ENCODE measurements around the gene ORAI1.
"Not testable (repeated sequence)": the region's sequence is repeated elsewhere in the genome, so short reads cannot be mapped to it uniquely, and the experiment has no call there.

ORAI1 gene

DNA sequence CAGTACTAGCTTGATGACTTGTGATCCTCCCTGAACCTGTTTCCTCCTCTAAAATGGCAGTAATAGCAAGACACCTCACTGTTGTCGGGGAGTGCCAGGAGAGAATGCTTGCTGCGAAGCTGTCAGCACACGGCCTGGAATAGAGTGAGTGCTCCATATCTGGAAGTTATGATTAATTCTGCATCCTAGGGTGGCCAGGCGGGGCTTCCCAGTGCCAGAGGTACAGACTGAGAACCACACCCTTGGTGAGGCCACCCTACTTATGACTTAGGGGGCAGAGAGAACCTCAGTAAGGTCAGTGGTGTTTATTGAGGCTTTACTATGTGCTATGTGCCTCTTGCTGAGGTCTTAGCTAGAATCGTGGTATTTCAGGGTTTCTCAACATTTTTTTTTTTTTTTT, 23.0 kb downstream of the ORAI1 start:
- no peak for DNase-seq (ENCODE audit: low read depth in 3 of 3)

DNA sequence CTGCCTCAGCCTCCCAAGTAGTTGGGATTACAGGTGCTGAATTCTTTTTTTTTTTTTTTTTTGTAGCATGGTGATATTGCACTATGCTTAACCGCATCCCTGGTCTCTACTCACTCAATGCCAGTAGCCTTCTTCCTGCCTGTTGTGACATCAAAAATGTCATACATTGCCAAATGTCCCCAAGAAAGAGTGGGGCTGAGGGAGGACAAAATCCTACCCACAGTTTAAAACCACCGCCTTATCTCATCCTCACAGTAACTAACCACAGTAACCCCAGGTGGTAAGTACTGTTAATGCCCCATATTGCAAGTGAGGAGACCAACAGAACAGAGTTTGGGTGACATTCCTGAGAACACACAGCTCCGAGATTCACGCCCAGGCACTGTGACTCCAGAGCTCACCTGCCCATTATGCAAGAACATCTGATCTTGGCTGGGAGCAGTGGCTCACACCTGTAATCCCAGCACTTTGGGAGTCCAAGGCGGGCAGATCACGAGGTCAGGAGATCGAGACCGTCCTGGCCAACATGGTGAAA, 23.6 kb downstream of the ORAI1 start:
- no peak for DNase-seq (ENCODE audit: low read depth in 3 of 3)

DNA sequence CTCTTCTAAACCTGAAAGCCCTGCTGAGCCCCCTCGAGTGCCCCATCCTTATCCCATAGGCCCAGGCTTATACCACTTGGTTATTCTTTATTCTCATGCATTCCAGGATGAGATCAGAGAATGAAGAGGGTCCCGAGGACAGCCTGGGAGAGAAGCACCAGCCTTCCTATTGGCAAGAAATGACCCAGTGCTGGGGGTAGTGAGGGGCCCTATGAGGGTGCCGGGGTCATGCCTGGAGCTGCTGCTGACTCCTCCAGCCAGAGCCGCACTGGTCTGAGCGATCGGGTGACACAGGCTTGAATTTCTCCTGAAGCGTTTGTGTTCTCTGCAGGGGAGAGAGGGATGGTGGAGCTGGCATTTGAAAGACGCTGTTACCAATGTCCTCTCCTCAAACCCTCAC, 25.0 kb downstream of the ORAI1 start:
- no peak for DNase-seq (ENCODE audit: low read depth in 3 of 3)

DNA sequence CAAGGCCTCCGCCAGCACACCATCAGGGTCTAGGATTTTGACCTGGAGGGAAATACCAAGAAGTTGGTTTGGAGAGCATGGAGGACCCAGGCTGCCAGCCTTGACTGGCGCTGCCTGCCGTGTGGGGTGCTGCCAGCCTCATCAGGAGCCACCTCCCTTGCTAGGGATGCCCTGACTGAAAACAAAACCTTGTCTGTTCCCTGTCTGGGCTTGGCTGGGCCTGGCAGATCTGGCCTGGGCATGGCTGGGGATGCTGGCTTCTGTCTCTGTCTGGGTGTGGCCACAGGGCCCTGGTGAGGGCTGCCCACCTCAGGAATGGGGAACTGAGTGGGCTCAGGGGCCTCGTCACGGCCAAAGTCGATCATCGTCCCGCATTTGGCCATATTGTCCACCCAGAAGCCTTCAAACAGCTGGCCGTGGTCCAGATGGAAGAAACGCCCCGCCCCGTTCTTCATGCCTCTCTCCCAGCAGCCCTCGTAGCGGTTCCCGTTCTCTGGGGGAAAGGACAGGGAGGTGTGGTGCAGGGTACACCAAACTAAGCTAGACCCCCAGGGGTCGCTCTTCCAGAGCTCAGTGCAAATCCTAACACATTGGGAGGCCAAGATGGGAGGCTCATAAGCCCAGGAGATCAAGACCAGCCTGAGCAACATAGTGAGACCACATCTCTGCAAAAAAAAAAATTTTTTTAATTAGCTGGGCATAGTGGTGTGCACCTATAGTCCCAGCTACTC, 26.6 kb downstream of the ORAI1 start:
- no peak for DNase-seq (ENCODE audit: low read depth in 3 of 3)

DNA sequence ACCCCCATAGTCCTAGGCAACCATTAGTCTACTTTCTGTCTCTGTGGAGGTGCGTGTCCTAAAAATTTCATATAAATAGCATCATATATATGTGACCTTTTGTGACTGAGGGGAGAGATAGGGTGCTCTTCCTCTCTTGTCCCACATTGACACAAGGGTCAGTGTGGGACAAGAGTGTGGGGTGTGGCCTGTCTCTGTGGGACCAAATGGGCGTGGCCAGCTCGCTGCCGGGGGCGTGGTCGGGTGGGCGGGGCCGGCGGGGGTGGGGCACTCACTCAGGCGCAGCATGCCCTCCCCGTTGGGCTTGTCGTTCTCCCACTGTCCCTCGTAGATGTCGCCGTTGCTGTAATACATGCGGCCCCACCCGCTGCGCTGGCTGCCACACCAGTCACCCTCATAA, 27.7 kb downstream of the ORAI1 start:
- DNase-seq (ENCODE audit: low read depth in 3 of 3), result no peak

DNA sequence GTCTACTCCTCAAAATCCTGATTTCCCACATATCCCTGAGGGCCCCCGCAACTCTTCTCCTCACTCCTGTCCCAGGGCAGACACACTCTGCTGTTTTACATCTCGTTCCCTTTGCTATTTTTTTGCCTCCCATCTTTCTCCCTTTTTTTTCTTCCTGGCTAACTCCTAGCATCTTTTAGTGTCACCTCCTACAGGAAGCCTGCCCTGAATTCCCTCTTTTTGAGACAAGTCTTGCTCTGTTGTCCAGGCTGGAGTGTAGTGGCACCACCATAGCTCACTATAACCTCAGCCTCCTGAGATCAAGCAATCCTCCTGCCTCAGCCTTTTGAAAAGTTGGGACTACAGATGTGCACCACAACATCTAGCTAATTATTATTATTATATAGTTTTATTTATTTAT, 29.8 kb downstream of the ORAI1 start:
- DNase-seq (ENCODE audit: low read depth in 3 of 3), result no peak

DNA sequence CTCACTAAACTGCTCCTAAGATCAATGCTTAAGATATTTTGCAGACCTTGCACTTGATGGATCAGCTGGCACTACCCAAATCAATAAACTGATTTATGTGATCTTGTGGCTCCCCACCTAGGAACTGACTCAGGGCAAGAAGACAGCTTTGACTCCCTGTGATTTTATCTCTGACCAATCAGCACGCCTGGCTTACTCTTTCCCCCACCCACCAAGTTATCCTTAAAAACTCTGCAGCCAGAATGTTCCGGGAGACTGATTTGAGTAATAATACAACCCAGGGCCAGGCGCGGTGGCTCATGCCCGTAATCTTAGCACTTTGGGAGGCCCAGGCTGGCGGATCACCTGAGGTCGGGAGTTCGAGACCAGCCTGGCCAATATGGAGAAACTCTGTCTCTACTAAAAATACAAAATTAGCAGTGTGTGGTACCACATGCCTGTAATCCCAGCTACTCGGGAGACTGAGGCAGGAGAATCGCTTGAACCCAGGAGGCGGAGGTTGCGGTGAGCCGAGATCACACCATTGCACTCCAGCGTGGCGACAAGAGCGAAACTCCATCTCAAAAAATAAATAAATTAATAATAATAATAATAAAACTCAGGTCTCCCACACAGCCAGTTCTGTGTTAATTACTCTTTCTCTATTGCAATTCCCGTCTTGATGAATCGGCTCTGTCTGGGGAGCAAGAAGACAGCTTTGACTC, 31.1 kb downstream of the ORAI1 start:
- peak in 2 of 3 donors; percentile 30 to 51 for DNase-seq (ENCODE audit: low read depth in 3 of 3)

DNA sequence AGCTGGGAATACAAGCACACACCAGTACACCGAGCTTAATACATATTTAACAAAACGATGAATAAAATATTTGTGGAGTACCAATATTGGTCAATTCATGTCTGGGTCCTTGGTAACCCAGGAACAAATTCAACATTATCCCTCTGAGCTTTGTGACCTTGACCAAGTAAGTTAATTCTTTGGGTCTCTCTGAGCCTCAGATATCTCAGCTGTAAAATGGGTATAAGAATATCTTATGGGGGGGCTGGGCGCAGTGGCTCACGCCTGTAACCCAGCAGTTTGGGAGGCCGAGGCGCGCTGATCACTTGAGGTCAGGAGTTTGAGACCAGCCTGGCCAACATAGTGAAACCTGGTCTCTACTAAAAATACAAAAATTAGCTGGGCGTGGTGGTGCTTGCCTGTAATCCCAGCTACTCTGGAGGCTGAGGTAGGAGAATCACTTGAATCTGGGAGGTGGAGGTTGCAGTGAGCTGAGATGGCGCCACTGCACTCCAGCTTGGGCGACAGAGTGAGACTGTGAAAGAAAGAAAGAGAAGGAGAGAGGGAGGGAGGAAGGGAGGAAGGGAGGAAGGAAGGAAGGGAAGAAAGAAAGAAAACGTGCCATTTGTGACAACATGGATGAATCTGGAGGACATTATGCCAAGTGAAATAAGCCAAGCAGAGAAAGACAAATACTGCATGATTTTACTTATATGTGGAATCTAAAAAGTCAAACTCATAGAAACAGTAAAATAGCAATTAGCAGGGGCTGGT, 35.2 kb downstream of the ORAI1 start:
- DNase-seq (ENCODE audit: low read depth in 3 of 3), result not testable (repeated sequence)

DNA sequence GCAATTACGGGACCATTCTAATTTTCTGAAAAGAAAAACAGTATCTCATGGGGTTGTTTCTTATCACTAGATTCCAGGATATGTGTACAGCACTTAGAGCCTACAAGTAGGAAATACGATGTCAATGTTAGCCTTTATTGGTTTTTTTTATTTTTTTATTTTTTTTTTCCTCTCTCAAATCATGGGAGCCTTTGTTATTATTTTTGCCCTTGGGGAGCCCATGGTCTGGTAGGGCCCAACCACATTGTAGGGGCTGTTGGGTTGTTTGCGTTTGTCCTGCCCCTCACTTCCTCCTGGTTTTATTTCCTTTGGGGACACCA, 37.2 kb downstream of the ORAI1 start:
- no peak for DNase-seq (ENCODE audit: low read depth in 3 of 3)

DNA sequence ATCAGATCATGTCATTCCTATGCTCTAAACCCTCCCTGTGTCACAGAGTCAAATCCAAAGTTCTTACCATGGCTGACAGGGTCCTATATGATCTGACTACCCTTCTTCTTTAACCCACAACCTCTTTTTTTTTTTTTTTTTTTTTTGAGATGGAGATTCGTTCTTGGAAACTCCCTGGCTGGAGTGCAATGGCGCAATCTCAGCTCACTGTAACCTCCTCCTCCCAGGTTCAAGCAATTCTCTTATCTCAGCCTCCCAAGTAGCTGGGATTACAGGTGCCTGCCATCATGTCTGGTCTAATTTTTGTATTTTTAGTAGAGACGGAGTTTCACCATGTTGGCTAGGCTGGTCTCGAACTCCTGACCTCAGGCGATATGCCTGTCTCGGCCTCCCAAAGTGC, 40.5 kb downstream of the ORAI1 start:
- DNase-seq (ENCODE audit: low read depth in 3 of 3), result not testable (repeated sequence)

DNA sequence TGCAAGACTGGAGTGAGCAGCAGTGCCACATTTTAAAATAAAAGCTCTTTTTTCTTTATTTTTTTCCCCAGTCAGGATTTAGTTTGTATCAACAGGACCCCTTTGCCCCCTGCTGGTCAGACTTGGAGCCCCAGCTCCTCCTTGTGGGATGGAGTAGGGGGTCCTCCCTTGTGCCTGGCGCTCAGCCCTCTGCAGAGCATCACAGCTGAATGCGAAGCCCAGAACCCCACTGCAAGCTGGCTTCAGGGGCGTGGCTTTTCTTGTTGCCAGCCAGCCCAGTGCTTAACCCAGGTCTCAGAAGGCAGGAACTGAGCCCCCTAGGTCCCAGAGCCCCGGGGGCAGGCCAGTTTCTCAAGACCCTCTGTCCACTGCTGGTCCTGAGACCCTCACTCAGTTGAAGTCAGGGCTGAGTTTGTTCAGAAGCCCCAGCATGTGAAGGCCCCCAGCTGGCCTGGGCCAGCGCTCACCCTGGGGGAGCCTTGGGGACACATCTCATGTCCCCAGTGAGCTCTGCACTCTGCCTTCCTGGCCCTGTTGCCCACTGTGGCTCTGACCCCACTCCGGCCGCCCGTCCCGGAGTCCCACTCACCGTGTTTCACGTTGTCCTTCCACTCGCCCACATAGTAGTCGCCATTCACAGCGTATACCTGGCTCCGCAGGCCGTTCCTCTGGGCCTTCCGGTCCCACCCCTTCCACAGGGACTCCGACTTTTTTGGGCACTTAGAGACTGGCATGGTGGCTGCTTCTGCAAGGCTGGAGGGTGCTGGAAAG, 42.6 kb downstream of the ORAI1 start:
- peak in 1 of 3 donors; percentile 51 for DNase-seq (ENCODE audit: low read depth in 3 of 3)

DNA sequence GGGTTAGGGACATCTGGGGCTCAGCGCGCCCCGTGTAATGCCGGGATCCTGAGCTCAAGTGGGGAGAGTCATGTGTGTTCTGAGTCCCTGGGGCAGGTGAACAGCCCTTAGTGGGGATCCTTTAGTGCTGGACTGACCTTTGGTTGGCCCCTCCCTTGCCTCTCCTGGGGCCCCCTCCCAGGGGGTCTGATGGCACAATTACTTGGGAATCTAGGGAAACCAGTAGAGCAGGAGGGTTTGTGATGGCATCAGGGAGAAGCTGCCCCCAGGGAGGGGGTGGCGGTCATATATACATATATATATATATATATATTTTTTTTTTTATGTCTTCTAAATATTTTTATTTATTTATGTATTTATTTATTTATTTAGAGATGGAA, 43.2 kb downstream of the ORAI1 start, which contains the start of gene MORN3:
MORN3 (minus strand) TSS at position 134 of the 380 bp plus-strand sequence. CDS start 171 bp downstream, outside the sequence.
- no peak for DNase-seq (ENCODE audit: low read depth in 3 of 3)

DNA sequence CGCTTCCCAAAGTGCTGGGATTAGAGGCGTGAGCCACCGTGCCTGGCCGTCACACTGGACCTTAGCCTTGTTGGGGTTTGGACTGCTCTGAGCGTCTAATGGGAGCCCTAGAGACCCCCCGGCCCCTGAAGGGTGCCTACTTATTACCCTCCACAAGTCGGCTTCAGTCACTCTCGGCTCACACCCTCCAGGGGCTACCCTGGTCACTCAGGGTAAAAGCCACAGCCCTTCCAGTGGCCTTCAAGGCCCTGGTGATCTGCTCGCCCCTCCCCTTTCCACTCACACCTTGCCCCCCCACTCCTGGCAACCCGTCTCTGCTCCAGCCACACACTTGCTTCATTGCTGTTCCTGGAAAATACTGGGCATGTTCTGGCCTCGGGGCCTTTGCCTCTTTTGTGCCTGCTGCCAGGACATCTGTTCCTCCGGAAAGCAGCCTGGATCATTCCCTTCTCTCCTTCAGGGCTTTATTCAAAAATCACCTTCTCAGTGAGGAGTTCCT, 46.7 kb downstream of the ORAI1 start:
- DNase-seq (ENCODE audit: low read depth in 3 of 3), result no peak

DNA sequence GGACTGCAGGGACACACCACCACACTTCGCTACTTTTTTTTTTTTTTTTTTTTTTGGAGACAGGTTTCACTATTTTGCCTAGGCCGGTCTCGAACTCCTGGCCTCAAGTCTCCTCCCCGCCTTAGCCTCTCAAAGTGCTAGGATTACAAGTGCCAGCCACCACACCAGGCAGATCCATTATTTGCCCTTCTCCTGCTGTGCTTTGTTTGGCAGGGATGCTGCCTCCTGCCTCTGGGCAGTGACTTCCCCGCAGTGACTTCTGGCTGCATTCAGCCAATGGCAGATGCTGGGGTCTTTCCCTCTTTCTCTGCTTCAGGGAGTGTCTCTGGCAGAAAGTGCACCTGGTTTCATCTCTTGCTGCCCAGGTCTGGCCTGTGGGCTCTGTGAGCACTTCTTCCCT, 49.9 kb downstream of the ORAI1 start:
- DNase-seq (ENCODE audit: low read depth in 3 of 3), result no peak

DNA sequence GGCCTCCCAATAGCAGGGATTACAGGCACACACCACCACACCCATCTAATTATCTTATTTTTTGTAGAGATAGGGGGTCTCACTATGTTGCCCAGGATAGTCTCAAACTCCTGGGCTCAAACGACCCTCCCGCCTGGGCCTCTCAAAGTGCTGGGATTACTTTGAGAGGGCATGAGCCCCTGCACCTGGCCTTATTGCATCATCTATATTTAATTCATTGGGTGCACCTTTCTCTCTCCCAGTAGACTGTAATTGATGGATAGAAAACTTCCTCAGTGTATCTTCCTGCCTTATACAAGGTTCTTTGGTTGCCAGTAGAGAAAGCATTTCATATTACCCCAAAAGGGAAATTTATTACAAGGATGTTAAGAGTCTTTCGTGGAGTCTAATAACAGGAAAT, 52.0 kb downstream of the ORAI1 start:
- DNase-seq (ENCODE audit: low read depth in 3 of 3), result no peak

DNA sequence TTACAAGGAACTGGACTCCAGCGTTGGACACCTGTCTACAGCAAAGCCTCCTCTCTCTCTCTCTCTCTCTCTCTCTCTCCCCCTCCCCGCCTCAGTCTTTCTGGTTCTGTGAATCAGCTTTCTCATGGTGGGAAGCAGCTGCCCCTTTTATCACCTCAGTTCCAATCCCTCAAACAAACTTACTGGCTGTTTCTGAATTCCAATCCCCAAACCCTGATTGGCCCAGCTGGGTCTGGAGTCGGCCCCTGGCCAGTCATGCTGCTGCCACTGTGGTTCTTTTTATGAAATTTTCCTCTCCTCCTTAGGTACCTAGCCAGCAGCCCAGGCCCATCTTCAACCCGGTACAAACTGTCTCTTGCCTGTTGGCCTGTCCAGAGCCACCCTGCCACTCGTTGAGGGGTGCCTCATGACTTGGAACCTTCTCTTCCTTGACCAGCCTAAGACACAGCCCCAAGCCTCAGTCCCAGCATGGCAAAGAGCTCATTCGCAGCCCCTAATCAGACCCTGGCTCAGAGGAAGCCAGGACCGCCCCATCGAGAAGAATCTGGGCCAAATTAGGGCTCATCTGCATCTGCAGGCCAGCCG, 52.5 kb downstream of the ORAI1 start:
- DNase-seq (ENCODE audit: low read depth in 3 of 3), result no peak

DNA sequence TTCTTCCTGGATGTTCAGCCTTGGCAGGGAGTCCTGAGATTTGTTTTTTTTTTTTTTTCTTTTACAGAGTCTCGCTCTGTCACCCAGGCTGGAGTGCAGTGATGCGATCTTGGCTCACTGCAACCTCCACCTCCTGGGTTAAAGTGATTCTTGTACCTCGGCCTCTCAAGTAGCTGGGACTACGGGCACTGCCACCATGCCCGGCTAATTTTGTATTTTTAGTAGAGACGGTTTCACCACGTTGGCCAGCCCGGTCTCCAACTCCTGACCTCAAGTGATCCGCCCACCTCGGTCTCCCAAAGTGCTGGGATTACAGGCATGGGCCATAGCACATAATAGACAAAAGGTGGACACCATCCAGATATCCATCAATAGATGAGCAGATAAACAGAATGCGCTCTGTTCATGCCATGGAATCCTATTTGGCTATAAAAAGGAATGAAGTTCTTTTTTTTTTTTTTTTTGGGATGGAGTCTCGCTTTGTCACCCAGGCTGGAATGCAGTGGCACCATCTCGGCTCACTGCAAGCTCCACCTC, 53.4 kb downstream of the ORAI1 start:
- not testable (repeated sequence) for DNase-seq (ENCODE audit: low read depth in 3 of 3)

DNA sequence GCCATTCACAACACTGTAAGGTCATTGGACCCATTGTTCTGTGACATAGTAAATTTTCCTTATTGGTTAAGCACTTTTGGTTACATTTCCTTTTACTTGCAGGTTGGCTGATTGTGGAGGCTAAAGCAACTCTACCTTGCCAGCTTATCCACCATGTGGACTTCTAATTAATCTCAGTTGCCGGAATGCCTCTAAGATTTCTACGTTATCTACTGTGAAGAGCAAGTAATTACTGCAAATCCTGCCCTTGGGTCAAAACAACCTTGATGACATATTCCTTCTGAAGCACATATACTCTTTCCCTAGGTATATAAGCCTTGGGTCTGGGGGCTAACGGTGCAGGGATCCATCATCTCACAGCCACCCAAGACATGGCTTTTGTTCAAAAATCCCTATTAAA, 62.6 kb downstream of the ORAI1 start:
- DNase-seq (ENCODE audit: low read depth in 3 of 3), result no peak

DNA sequence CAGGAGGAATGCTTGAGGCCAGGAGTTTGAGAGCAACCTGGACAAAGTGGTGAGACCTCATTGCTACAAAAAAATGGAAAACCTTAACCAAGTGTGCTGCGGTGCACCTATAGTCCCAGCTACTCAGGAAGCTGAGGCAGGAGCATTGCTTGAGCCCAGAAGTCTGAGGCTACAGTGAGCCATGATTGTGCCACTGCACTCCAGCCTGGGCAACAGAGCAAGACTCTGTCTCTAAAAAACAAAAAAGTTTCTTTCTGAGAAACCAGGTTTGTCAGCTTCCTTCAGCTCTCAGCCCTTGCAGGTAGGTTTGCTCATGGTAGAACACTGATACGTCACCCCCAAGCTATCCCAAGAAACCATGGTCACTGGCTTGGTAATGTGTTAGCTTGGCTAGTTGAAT, 63.1 kb downstream of the ORAI1 start:
- no peak for DNase-seq (ENCODE audit: low read depth in 3 of 3)
